ENCODE data around the gene EPHB1. TPM values are rescaled to one million over a fixed set of nuclear protein-coding genes. Genes with fewer than 3 reads are reported as not detected.

EPHB1 gene
- total RNA-seq, 4 donors from 2014 or later, result 0.16 to 1.5 (median 0.59) TPM

DNA sequence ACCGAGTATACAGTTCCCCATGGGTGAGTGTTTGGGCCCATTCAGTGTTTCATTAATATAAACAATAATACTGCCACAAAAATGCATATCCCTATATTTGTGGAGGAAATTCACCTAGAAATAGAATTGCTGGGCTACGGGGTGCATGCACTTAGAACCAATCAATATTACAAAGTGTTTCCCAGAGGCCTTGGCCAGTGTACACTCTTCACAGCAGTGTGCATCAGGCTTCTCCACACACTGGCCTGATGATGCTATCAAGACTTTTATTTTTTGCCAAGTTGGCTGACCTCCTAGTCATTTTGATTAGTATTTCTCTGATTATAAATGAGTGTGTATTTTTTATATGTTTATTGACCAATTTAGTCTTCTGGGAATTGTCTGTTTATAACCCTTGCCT is 323.7 kb downstream of the EPHB1 start:
- TF ChIP-seq CTCF (IDR thresholded peaks at IDR 0.05; ENCODE audit: low read depth), result no peak

GRCh38 chr3:135125171-135125801 is 330.2 kb downstream of the EPHB1 start:
- TF ChIP-seq CTCF (IDR thresholded peaks at IDR 0.05; ENCODE audit: low read depth), result no peak

DNA sequence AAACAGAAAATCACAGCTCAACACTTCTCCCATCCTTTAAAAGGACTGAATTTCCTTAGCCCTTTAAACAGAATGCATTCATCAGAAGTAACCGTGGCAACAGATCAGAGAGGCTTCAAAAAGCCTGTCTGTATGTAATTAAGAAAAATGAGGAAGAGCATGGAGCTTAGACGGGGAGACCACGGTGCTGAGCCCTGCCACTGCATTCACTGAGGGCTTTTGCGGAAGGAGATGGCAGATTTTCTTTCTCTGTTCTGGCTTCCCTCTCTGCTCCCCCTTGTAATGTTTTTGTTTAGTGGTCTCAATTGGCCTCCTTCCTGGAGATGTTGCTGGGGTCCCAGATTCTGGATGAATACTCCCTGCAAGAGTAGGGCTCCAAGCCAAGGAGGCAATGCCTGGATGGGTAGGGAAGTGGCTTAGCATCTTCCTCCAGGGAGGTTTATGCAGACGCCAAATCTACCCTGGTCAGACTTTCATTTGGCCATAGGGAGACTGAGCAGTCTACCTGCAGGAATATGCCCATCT is 332.9 kb downstream of the EPHB1 start:
- TF ChIP-seq CTCF (IDR thresholded peaks at IDR 0.05; ENCODE audit: low read depth), result no peak

DNA sequence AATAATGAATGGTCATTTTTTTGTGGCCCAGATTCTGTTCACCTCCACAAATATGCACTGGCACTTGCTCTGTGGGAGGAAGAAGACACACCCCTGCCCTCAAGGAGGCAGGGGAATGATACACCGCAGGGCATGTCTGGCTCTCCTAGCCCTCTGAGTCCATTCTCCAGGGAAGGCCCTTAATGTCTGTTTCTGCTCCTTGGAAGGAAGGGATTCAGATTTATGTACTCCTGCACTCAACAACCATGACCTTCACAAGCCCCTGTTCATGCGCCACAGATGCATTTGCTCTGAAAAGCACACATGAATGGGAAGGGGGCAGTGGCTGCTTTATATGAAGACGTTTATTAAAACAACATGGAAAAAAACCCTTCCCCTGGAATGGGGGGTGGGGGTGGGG is 333.8 kb downstream of the EPHB1 start:
- TF ChIP-seq CTCF (IDR thresholded peaks at IDR 0.05; ENCODE audit: low read depth), result no peak

DNA sequence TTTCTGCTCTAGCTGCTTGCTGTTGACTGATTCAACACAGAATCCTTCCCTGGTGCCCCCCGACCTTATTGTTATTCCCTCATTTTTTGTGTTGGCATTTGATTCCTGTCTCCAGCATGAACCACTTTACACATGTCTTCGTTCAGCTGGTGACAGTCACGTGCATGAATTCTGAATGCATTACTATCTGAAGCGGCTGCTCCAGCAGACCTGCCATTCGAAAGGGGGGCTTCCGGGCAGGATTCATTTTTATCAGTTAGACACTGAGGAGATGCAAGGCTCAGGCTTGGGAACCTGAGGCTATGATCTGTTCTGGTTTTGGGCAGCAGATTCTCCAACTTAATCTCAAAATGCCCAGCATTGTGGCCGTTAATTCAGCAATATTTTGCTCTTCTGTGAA is 336.2 kb downstream of the EPHB1 start:
- TF ChIP-seq CTCF (IDR thresholded peaks at IDR 0.05; ENCODE audit: low read depth), result no peak

GRCh38 chr3:135133905-135134683 is 339.0 kb downstream of the EPHB1 start:
- no peak for TF ChIP-seq CTCF (IDR thresholded peaks at IDR 0.05; ENCODE audit: low read depth)

GRCh38 chr3:135134684-135135075 is 339.6 kb downstream of the EPHB1 start:
- TF ChIP-seq CTCF (IDR thresholded peaks at IDR 0.05; ENCODE audit: low read depth), result no peak

All from subcutaneous adipose tissue (tissue), 4 donors.